Measurements from ENCODE around the gene C3orf20. TPM values are rescaled to one million over a fixed set of nuclear protein-coding genes. Genes with fewer than 3 reads are reported as not detected.

The C3orf20 gene
- total RNA-seq: 0.13 TPM

- no peak for DNase-seq (ENCODE audit: low spot score)
- no peak for ATAC-seq
Observed at GRCh38 chr3:14674841-14675240, at the start of gene C3orf20. Gene C3orf20 (plus strand): TSS chr3:14675141. CDS start chr3:14682714, 7,573 bp downstream.

- ATAC-seq (no peak), DNase-seq (ENCODE audit: low spot score) (no peak)
Observed at GRCh38 chr3:14625443-14625842, 49.5 kb upstream of the C3orf20 start.

GRCh38 chr3:14627815-14628214 is 47.1 kb upstream of the C3orf20 start:
- DNase-seq (ENCODE audit: low spot score) (no peak), ATAC-seq (no peak)

GRCh38 chr3:14628406-14628805 is 46.5 kb upstream of the C3orf20 start:
- DNase-seq (ENCODE audit: low spot score) (no peak), ATAC-seq (no peak)

- peak; percentile 65 for DNase-seq (ENCODE audit: low spot score)
- peak; percentile 59 for ATAC-seq
Observed at GRCh38 chr3:14630404-14631100, 44.4 kb upstream of the C3orf20 start.

- DNase-seq (ENCODE audit: low spot score): no peak
- ATAC-seq: no peak
Observed at GRCh38 chr3:14631101-14631497, 43.8 kb upstream of the C3orf20 start.

- peak; percentile 73 for ATAC-seq
Observed at GRCh38 chr3:14631687-14632441, 43.1 kb upstream of the C3orf20 start.

GRCh38 chr3:14632442-14632930 is 42.5 kb upstream of the C3orf20 start:
- ATAC-seq (peak; percentile 63), DNase-seq (ENCODE audit: low spot score) (no peak)

More at GRCh38 chr3:14631687-14632441, 43.1 kb upstream of the C3orf20 start:
- peak; percentile 54 for DNase-seq (ENCODE audit: low spot score)

- DNase-seq (ENCODE audit: low spot score) (no peak), ATAC-seq (no peak)
Observed at GRCh38 chr3:14633417-14633816, 41.5 kb upstream of the C3orf20 start.

- DNase-seq (ENCODE audit: low spot score) (peak; percentile 53), ATAC-seq (peak; percentile 30)
Observed at GRCh38 chr3:14633819-14634424, 41.0 kb upstream of the C3orf20 start.

- ATAC-seq: no peak
Observed at GRCh38 chr3:14634763-14635400, 40.1 kb upstream of the C3orf20 start.

GRCh38 chr3:14636496-14637087 is 38.3 kb upstream of the C3orf20 start:
- no peak for DNase-seq (ENCODE audit: low spot score)
- ATAC-seq: no peak

More at GRCh38 chr3:14634763-14635400, 40.1 kb upstream of the C3orf20 start:
- DNase-seq (ENCODE audit: low spot score): no peak

- no peak for ATAC-seq
Observed at GRCh38 chr3:14640157-14640562, 34.8 kb upstream of the C3orf20 start.

GRCh38 chr3:14640734-14641133 is 34.2 kb upstream of the C3orf20 start:
- no peak for DNase-seq (ENCODE audit: low spot score)
- no peak for ATAC-seq

More at GRCh38 chr3:14640157-14640562, 34.8 kb upstream of the C3orf20 start:
- DNase-seq (ENCODE audit: low spot score): no peak

- no peak for DNase-seq (ENCODE audit: low spot score)
- no peak for ATAC-seq
Observed at GRCh38 chr3:14641346-14641745, 33.6 kb upstream of the C3orf20 start.

GRCh38 chr3:14645453-14645852 is 29.5 kb upstream of the C3orf20 start:
- ATAC-seq: no peak
- no peak for DNase-seq (ENCODE audit: low spot score)

- no peak for DNase-seq (ENCODE audit: low spot score)
Observed at GRCh38 chr3:14646131-14646573, 28.8 kb upstream of the C3orf20 start.

GRCh38 chr3:14646589-14647413 is 28.1 kb upstream of the C3orf20 start:
- ATAC-seq: no peak
- no peak for DNase-seq (ENCODE audit: low spot score)

More at GRCh38 chr3:14646131-14646573, 28.8 kb upstream of the C3orf20 start:
- ATAC-seq: no peak
